Naive thymus-derived CD8-positive, alpha-beta T cell (primary cell): Measurements from ENCODE around the gene NISCH. TPM values are rescaled to one million over a fixed set of nuclear protein-coding genes. Genes with fewer than 3 reads are reported as not detected.

ENCODE experiments used
- ATAC-seq, 2 donors: fragments of 150-1000 bp; cut with Tn5 transposase in 1 of 2; sonication (Bioruptor Pico), chemical (Tn5 transposase) in 1 of 2; 1 replicate in 1 of 2; 2 replicates in 1 of 2; pipeline ENCODE4 v1.10.0; 2021; ENCODE audit warnings: mild to moderate bottlenecking in 2 of 2, moderate library complexity in 2 of 2
- POLR2A ChIA-PET: fragments of 350-600 bp; sonication (Branson Sonifier 250); formaldehyde crosslinking; loops from one replicate; lab custom pipeline; 2021; ENCODE audit warnings: antibody characterized with exemption; lab: Charles Lee
- DNase-seq, 10 donors: peaks; one replicate each; pipeline versions ENCODE4 v3.0.0 to v3.0.0-alpha.2; 2020 to 2022
- H3K27ac Mint-ChIP-seq, 10 donors: one replicate each; pipeline ENCODE4 v1.8.0; 2020 to 2022; ENCODE audit warnings: mild to moderate bottlenecking in 10 of 10, mixed read lengths in 10 of 10, moderate library complexity in 4 of 10, inconsistent platforms in 1 of 10
- H3K27me3 Mint-ChIP-seq, 5 donors: one replicate each; pipeline ENCODE4 v1.8.0; 2021 to 2022; ENCODE audit warnings: mixed read lengths in 5 of 5
- H3K36me3 Mint-ChIP-seq, 3 donors: one replicate each; pipeline ENCODE4 v1.8.0; 2020 to 2022; ENCODE audit warnings: mixed read lengths in 3 of 3, mild to moderate bottlenecking in 2 of 3, inconsistent platforms in 1 of 3
- H3K4me1 Mint-ChIP-seq, 4 donors: one replicate each; pipeline ENCODE4 v1.8.0; 2021 to 2022; ENCODE audit warnings: mixed read lengths in 4 of 4
- H3K4me3 Mint-ChIP-seq, 10 donors: one replicate each; pipeline ENCODE4 v1.8.0; 2020 to 2022; ENCODE audit warnings: mild to moderate bottlenecking in 10 of 10, mixed read lengths in 10 of 10, moderate library complexity in 6 of 10, inconsistent platforms in 1 of 10
- H3K9me3 Mint-ChIP-seq, 9 donors: one replicate each; pipeline ENCODE4 v1.8.0; 2020 to 2022; ENCODE audit warnings: mixed read lengths in 9 of 9, mild to moderate bottlenecking in 3 of 9, inconsistent platforms in 1 of 9, moderate library complexity in 1 of 9
- polyA plus RNA-seq, 3 donors: library from polyadenylated mRNA; unstranded; fragments of 300-500 nt; fragmentation: Illumina TruSeq; gene quantifications; one replicate each; pipeline ENCODE4 v1.2.3, GENCODE V29; 2021
- total RNA-seq, 8 experiments: library from RNA in 2 of 8; stranded (reverse) in 2 of 8; gene quantifications; one replicate each; pipeline ENCODE4 v1.2.3 and lab custom pipeline; 2021 to 2026

Gene NISCH
- total and polyA plus RNA-seq, 5 experiments from 2014 or later, result 17.8 to 191 (median 30.1) TPM

GRCh38 chr3:52454250-52454937 lies 1.0 kb upstream of the NISCH start:
- H3K36me3 Mint-ChIP-seq, result peaks cover 0 to 19% (median 8%) of the 10 kb centered on the region in 3 donors
- no peaks in the 10 kb centered on the region for H3K9me3 Mint-ChIP-seq
- POLR2A ChIA-PET, result interaction anchor here (0.5 to 2.0 kb wide), 9 partner anchors 9 to 402 kb away, joined by 3 to 9 read pairs (median 4); partner anchors contain the start of genes SEMA3G, UQCC5 and WDR82
- H3K27me3 Mint-ChIP-seq, result no peaks in the 10 kb centered on the region
- DNase-seq (peak in 1 of 10 donors; percentile 63), ATAC-seq (no peak)
- peak overlapping the region; percentile 98 to 100 (median 99) for H3K27ac Mint-ChIP-seq
- H3K4me3 Mint-ChIP-seq, result peak overlapping the region; percentile 88 to 99 (median 94)
- H3K4me1 Mint-ChIP-seq, result peaks cover 19 to 53% (median 40%) of the 10 kb centered on the region in 4 donors

- H3K27me3 Mint-ChIP-seq, result no peaks in the 10 kb centered on the region
- H3K27ac Mint-ChIP-seq, result peak overlapping the region; percentile 98 to 100 (median 99)
- DNase-seq (no peak), ATAC-seq (peak; percentile 36 to 43)
- peak overlapping the region; percentile 88 to 99 (median 94) for H3K4me3 Mint-ChIP-seq
- peaks cover 19 to 55% (median 40%) of the 10 kb centered on the region in 4 donors for H3K4me1 Mint-ChIP-seq
- no peaks in the 10 kb centered on the region for H3K9me3 Mint-ChIP-seq
- H3K36me3 Mint-ChIP-seq, result peaks cover 0 to 24% (median 10%) of the 10 kb centered on the region in 3 donors
- POLR2A ChIA-PET, result interaction anchor here (0.6 to 2.0 kb wide), 6 partner anchors 9 to 403 kb away, joined by 3 to 9 read pairs (median 4); partner anchors contain the start of genes SEMA3G and UQCC5
Observed at GRCh38 chr3:52454938-52455282, 494 bp upstream of the NISCH start.

- peaks cover 0 to 38% (median 10%) of the 10 kb centered on the region in 3 donors for H3K36me3 Mint-ChIP-seq
- POLR2A ChIA-PET, result interaction anchor here (1.3 to 2.0 kb wide), 4 partner anchors 8 to 80 kb away, joined by 3 to 7 read pairs (median 6); partner anchors contain the start of genes SEMA3G and UQCC5
- DNase-seq (peak in 4 of 10 donors; percentile 13 to 65 (median 16)), ATAC-seq (no peak)
- no peaks in the 10 kb centered on the region for H3K9me3 Mint-ChIP-seq
- peak overlapping the region; percentile 95 to 100 (median 98) for H3K27ac Mint-ChIP-seq
- H3K27me3 Mint-ChIP-seq, result no peaks in the 10 kb centered on the region
- H3K4me3 Mint-ChIP-seq, result peak overlapping the region; percentile 88 to 99 (median 94)
- H3K4me1 Mint-ChIP-seq, result peaks cover 19 to 55% (median 40%) of the 10 kb centered on the region in 4 donors
Observed at GRCh38 chr3:52456169-52456799, 880 bp downstream of the NISCH start.

GRCh38 chr3:52456800-52457183 lies 1.4 kb downstream of the NISCH start:
- H3K27ac Mint-ChIP-seq, result peak overlapping the region; percentile 53 to 100 (median 98)
- peaks cover 19 to 55% (median 40%) of the 10 kb centered on the region in 4 donors for H3K4me1 Mint-ChIP-seq
- POLR2A ChIA-PET, result interaction anchor here (1.3 to 2.0 kb wide), 3 partner anchors 9 to 80 kb away, joined by 3 to 7 read pairs (median 4); partner anchors contain the start of gene UQCC5
- H3K36me3 Mint-ChIP-seq, result peaks cover 0 to 39% (median 10%) of the 10 kb centered on the region in 3 donors
- DNase-seq, result peak in 1 of 10 donors; percentile 30
- H3K4me3 Mint-ChIP-seq, result peak overlapping the region; percentile 88 to 99 (median 94)
- ATAC-seq, result no peak
- H3K27me3 Mint-ChIP-seq, result no peaks in the 10 kb centered on the region
- no peaks in the 10 kb centered on the region for H3K9me3 Mint-ChIP-seq

- POLR2A ChIA-PET, result interaction anchor here (1.5 to 2.0 kb wide), 3 partner anchors 10 to 236 kb away, joined by 4 to 7 read pairs (median 4); partner anchors contain the start of gene UQCC5
- H3K4me1 Mint-ChIP-seq, result peaks cover 21 to 65% (median 47%) of the 10 kb centered on the region in 4 donors
- no peaks in the 10 kb centered on the region for H3K9me3 Mint-ChIP-seq
- DNase-seq (no peak), ATAC-seq (no peak)
- H3K27ac Mint-ChIP-seq, result peak overlapping the region in 5 of 10 donors; percentile 20 to 73 (median 57)
- peaks cover 0 to 50% (median 10%) of the 10 kb centered on the region in 3 donors for H3K36me3 Mint-ChIP-seq
- no peaks in the 10 kb centered on the region for H3K27me3 Mint-ChIP-seq
- H3K4me3 Mint-ChIP-seq, result peak overlapping the region in 4 of 10 donors; percentile 2 to 16 (median 8)
Observed at GRCh38 chr3:52458031-52458760, 2.8 kb downstream of the NISCH start.

GRCh38 chr3:52458770-52459545 lies 3.6 kb downstream of the NISCH start:
- H3K4me3 Mint-ChIP-seq, result no peak overlapping the region
- H3K4me1 Mint-ChIP-seq, result peaks cover 21 to 62% (median 44%) of the 10 kb centered on the region in 4 donors
- H3K36me3 Mint-ChIP-seq, result peaks cover 0 to 57% (median 10%) of the 10 kb centered on the region in 3 donors
- H3K27ac Mint-ChIP-seq, result peak overlapping the region in 4 of 10 donors; percentile 40 to 73 (median 70)
- POLR2A ChIA-PET, result interaction anchor here (1.5 kb wide), 1 partner anchor 237 kb away, joined by 4 read pairs; no protein-coding TSS in a partner anchor
- no peak for ATAC-seq
- H3K27me3 Mint-ChIP-seq, result no peaks in the 10 kb centered on the region
- DNase-seq, result no peak
- no peaks in the 10 kb centered on the region for H3K9me3 Mint-ChIP-seq

DNA sequence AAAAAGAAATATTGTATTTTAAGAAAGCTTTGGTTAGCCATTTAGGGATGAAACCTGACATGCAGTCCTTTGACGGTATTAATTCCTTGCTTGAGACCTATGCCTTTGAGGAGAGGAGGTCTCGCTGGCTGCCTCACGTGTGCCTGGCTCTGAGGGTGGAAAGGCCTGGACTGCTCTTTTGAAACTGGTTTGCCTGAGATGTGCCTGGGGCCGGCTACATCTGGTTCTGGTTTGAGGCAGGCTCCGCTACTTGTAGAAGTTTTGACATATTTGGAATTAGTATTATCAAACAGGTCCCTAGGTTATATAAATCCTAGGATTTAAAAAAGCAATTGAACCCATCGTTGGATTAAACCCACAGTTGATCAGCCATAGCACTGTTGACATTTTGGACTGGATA lies 6.5 kb downstream of the NISCH start:
- H3K27me3 Mint-ChIP-seq, result no peaks in the 10 kb centered on the region
- H3K4me1 Mint-ChIP-seq, result peaks cover 9 to 48% (median 22%) of the 10 kb centered on the region in 4 donors
- ATAC-seq, result no peak
- H3K9me3 Mint-ChIP-seq, result no peaks in the 10 kb centered on the region
- POLR2A ChIA-PET, result no interaction called here
- DNase-seq, result no peak
- H3K36me3 Mint-ChIP-seq, result peaks cover 0 to 83% (median 10%) of the 10 kb centered on the region in 3 donors
- H3K4me3 Mint-ChIP-seq, result no peak overlapping the region
- peak overlapping the region in 1 of 10 donors; percentile 72 for H3K27ac Mint-ChIP-seq

DNA sequence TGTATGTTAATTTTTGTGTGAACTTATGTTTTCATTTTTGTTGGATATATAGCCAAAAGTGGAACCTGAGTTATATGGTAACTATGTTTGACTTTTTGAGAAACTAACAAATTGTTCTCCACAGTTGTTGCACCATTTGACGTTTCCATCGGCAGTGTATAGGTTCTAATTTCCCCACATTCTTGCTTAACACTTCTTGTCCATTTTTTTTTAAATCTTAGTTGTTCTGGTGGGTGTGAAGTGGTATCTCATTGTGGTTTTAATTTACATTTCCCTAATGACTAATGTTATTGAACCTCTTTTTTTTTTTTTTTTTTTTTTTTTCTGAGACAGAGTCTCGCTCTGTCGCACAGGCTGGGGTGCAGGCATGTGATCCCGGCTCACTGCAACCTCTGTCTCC lies 8.0 kb downstream of the NISCH start:
- Mint-ChIP-seq H3K27me3 (no peaks in the 10 kb centered on the region), H3K36me3 (peaks cover 0 to 80% (median 7%) of the 10 kb centered on the region in 3 donors), H3K4me3 (peak overlapping the region in 1 of 10 donors; percentile 10), H3K9me3 (no peaks in the 10 kb centered on the region), H3K4me1 (peaks cover 2 to 36% (median 10%) of the 10 kb centered on the region in 4 donors), H3K27ac (peak overlapping the region in 3 of 10 donors; percentile 28 to 47 (median 32))
- ATAC-seq, result no peak
- POLR2A ChIA-PET, result no interaction called here
- no peak for DNase-seq

DNA sequence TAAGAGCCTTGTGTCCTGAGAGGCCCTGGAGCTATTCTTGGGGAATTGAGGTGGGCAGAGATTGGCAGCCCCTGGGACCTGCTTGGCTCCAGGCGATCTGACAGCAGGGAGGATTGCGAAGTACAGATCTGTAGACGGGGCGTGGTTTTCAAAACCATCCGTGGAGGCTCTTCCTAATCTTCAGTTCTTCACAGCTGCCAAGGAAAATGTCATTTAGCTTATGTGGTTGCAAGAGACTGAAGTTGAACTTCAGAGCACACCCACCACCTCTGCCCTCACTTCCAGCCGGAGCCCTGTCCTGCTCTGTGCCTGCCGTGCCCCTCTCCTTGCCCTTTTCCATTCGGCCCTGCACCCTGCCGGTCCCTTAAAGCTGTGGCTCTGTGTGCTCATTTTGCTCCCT lies 12.9 kb downstream of the NISCH start:
- Mint-ChIP-seq H3K36me3 (peaks cover 0 to 72% (median 2%) of the 10 kb centered on the region in 3 donors), H3K27ac (peak overlapping the region in 5 of 10 donors; percentile 13 to 79 (median 46)), H3K9me3 (no peaks in the 10 kb centered on the region), H3K4me3 (no peak overlapping the region), H3K4me1 (peaks cover 0 to 16% (median 2%) of the 10 kb centered on the region in 4 donors), H3K27me3 (no peaks in the 10 kb centered on the region)
- DNase-seq (no peak), ATAC-seq (no peak)
- POLR2A ChIA-PET, result no interaction called here

DNA sequence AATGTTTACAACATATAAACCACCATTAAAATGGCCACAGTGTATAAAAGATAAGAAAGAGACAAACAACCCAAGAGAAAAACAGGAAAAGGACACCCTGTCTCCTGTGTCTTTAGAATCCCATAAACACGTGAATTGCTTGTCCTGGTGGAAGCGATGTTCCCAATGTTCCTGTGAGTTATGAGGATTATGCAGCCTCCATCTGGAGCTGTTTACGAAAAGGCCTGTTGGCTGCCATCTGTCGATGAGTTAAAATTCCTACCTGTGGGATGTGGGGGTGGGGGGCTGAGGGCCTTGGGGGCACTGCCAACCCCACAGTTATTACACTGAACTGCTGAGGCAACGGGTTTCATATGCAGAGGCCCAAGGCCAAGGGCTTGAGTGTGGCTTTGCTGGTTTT lies 13.6 kb downstream of the NISCH start:
- POLR2A ChIA-PET, result no interaction called here
- H3K27ac Mint-ChIP-seq, result peak overlapping the region in 4 of 10 donors; percentile 24 to 69 (median 36)
- DNase-seq (no peak), ATAC-seq (no peak)
- peaks cover 0 to 14% (median under 1%) of the 10 kb centered on the region in 4 donors for H3K4me1 Mint-ChIP-seq
- no peaks in the 10 kb centered on the region for H3K27me3 Mint-ChIP-seq
- peaks cover 0 to 73% (median 2%) of the 10 kb centered on the region in 3 donors for H3K36me3 Mint-ChIP-seq
- H3K4me3 Mint-ChIP-seq, result no peak overlapping the region
- no peaks in the 10 kb centered on the region for H3K9me3 Mint-ChIP-seq

DNA sequence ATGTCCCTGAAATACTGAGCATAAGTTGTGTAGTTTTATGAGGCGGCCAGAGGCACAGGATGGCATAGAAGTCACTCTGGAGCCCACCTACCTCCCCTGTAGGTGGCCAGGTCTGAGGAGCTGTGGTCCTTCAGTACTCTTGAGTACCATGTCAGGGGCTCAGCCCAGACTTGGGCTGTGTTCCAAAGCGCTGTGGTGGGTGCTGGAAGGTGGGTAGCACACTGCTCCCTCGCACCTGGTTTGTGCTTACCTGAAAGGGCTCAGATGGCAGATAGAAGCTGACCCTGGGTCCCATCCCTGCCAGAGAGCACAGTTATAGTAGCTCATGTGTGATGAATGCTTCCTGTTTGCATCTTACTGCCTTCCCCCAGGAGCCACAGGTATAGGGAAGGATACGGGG lies 15.5 kb downstream of the NISCH start:
- H3K27ac Mint-ChIP-seq, result peak overlapping the region in 1 of 10 donors; percentile 25
- DNase-seq, result peak in 1 of 10 donors; percentile 45
- peaks cover 0 to 75% (median 2%) of the 10 kb centered on the region in 3 donors for H3K36me3 Mint-ChIP-seq
- POLR2A ChIA-PET, result no interaction called here
- no peak for ATAC-seq
- no peak overlapping the region for H3K4me3 Mint-ChIP-seq
- H3K4me1 Mint-ChIP-seq, result peaks cover 0 to 8% (median under 1%) of the 10 kb centered on the region in 4 donors
- H3K27me3 Mint-ChIP-seq, result no peaks in the 10 kb centered on the region
- no peaks in the 10 kb centered on the region for H3K9me3 Mint-ChIP-seq
